ENCODE measurements around the gene DNER.
A peak's percentile ranks its signal among the peaks of the same experiment; 100 is the strongest.
"Not testable (repeated sequence)": the region's sequence is repeated elsewhere in the genome, so short reads cannot be mapped to it uniquely, and the experiment has no call there.

The DNER gene

GRCh38 chr2:229728370-229728769, 14.0 kb upstream of the DNER start:
- H3K27ac ChIP-seq (ENCODE audit: insufficient read depth in 1 of 2, low read depth in 1 of 2, low read length in 2 of 2, poor library complexity in 1 of 2, severe bottlenecking in 2 of 2) = no peak overlapping the region
- ChIA-PET POLR2A (no interaction called here), CTCF (no interaction called here)
- no peak overlapping the region for H3K4me3 ChIP-seq (ENCODE audit: control insufficient read depth in 1 of 7, extremely low read depth in 1 of 7, insufficient read depth in 4 of 7, low read depth in 2 of 7, low read length in 6 of 7)
- DNase-seq = no peak
- H3K27me3 ChIP-seq (replicated peaks in 2 of 5; ENCODE audit: control insufficient read depth in 4 of 5, insufficient read depth in 5 of 5, low read length in 4 of 5) = peaks cover 0 to 5% (median 2%) of the 10 kb centered on the region in 5 experiments
- no peaks in the 10 kb centered on the region for H3K9me3 ChIP-seq (ENCODE audit: control extremely low read depth in 1 of 5, control insufficient read depth in 4 of 5, insufficient read depth in 2 of 5, low read depth in 1 of 5, low read length in 4 of 5)
- peaks cover 0 to 2% (median 0%) of the 10 kb centered on the region in 4 experiments for H3K4me1 ChIP-seq (ENCODE audit: control extremely low read depth in 1 of 4, control insufficient read depth in 4 of 4, insufficient read depth in 4 of 4, low read length in 3 of 4)
- H3K36me3 ChIP-seq (ENCODE audit: control insufficient read depth in 4 of 4, insufficient read depth in 4 of 4, low read length in 3 of 4) = no peaks in the 10 kb centered on the region

GRCh38 chr2:229726643-229727042, 12.3 kb upstream of the DNER start:
- Histone ChIP-seq H3K27ac (ENCODE audit: insufficient read depth in 1 of 2, low read depth in 1 of 2, low read length in 2 of 2, poor library complexity in 1 of 2, severe bottlenecking in 2 of 2) (no peak overlapping the region), H3K36me3 (ENCODE audit: control insufficient read depth in 4 of 4, insufficient read depth in 4 of 4, low read length in 3 of 4) (no peaks in the 10 kb centered on the region), H3K4me1 (ENCODE audit: control extremely low read depth in 1 of 4, control insufficient read depth in 4 of 4, insufficient read depth in 4 of 4, low read length in 3 of 4) (no peaks in the 10 kb centered on the region), H3K27me3 (replicated peaks in 2 of 5; ENCODE audit: control insufficient read depth in 4 of 5, insufficient read depth in 5 of 5, low read length in 4 of 5) (peaks cover 0 to 5% (median 2%) of the 10 kb centered on the region in 5 experiments), H3K9me3 (ENCODE audit: control extremely low read depth in 1 of 5, control insufficient read depth in 4 of 5, insufficient read depth in 2 of 5, low read depth in 1 of 5, low read length in 4 of 5) (no peaks in the 10 kb centered on the region), H3K4me3 (ENCODE audit: control insufficient read depth in 1 of 7, extremely low read depth in 1 of 7, insufficient read depth in 4 of 7, low read depth in 2 of 7, low read length in 6 of 7) (no peak overlapping the region)
- ChIA-PET CTCF (no interaction called here), POLR2A (no interaction called here)
- 83% methylated on average over 1 of the region's 2 CpGs for WGBS (ENCODE audit: insufficient coverage)
- no peak for DNase-seq

DNA sequence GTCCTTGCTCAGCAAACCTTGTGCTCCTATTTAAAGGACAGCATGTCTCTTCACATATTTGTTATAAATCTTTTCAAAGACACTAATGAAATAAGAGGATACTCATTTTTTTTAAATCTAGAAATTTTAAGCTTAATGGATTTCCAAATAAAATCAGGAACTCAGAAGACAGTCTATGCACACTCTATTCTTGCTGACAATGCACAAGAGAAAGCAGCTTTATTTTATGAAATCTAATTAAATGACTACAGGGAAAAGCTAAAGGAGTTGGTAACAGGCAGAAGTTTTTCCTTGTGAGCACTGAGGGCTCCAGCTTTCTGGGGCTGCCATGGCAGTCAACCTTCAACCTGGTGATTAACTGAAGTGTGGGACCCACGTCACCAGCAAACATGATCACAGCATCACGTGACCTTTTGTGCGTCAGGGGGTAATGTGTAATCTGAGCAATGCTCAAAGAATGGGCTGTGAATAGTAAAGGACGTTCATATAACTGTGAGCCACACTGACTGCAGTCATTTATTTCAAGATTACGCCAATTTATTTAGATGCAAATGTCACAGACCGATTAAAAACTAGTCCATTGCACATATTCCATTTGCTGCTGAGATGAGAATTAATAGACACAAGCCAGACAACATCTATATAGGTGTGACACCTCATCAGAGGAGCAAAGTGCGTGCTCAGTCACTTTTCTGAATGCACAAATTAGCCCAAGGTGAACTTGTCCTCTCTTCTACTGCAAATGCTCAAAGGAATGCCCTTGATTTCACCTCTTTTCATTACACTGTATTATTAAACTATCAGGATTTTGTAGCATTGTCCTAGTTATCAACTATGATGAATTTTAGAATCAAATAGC, 11.6 kb upstream of the DNER start:
- WGBS (ENCODE audit: insufficient coverage) = 98% methylated on average over 5 of the region's 7 CpGs
- no peaks in the 10 kb centered on the region for H3K9me3 ChIP-seq (ENCODE audit: control extremely low read depth in 1 of 5, control insufficient read depth in 4 of 5, insufficient read depth in 2 of 5, low read depth in 1 of 5, low read length in 4 of 5)
- H3K27me3 ChIP-seq (replicated peaks in 2 of 5; ENCODE audit: control insufficient read depth in 4 of 5, insufficient read depth in 5 of 5, low read length in 4 of 5) = peaks cover 0 to 5% (median 2%) of the 10 kb centered on the region in 5 experiments
- H3K27ac ChIP-seq (ENCODE audit: insufficient read depth in 1 of 2, low read depth in 1 of 2, low read length in 2 of 2, poor library complexity in 1 of 2, severe bottlenecking in 2 of 2) = no peak overlapping the region
- H3K4me3 ChIP-seq (ENCODE audit: control insufficient read depth in 1 of 7, extremely low read depth in 1 of 7, insufficient read depth in 4 of 7, low read depth in 2 of 7, low read length in 6 of 7) = no peak overlapping the region
- H3K36me3 ChIP-seq (ENCODE audit: control insufficient read depth in 4 of 4, insufficient read depth in 4 of 4, low read length in 3 of 4) = no peaks in the 10 kb centered on the region
- CTCF ChIA-PET = interaction anchor here (1.2 kb wide), 1 partner anchor 10 kb away, joined by 3 read pairs; no protein-coding TSS in a partner anchor
- no peaks in the 10 kb centered on the region for H3K4me1 ChIP-seq (ENCODE audit: control extremely low read depth in 1 of 4, control insufficient read depth in 4 of 4, insufficient read depth in 4 of 4, low read length in 3 of 4)
- POLR2A ChIA-PET = interaction anchor here (0.6 kb wide), 1 partner anchor 1004 kb away, joined by 3 read pairs; no protein-coding TSS in a partner anchor
- no peak for DNase-seq

DNA sequence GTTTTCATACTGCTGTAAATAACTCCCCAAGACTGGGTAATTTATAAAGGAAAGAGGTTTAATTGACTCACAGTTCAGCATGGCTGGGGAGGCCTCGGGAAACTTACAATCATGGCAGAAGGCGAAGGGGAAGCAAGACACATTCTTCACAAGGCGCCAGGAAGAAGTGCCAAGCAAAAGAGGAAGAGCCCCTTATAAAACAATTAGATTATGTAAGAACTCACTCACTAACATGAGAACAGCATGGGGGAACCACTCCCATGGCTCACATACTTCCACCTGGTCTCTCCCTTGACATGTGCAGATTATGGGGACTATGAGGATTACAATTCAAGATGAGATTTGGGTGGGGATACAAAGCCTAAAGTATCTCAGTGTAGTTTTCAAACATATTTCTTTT, 8.8 kb upstream of the DNER start:
- peaks cover 2 to 22% (median 9%) of the 10 kb centered on the region in 5 experiments for H3K27me3 ChIP-seq (replicated peaks in 2 of 5; ENCODE audit: control insufficient read depth in 4 of 5, insufficient read depth in 5 of 5, low read length in 4 of 5)
- WGBS (ENCODE audit: insufficient coverage) = 73% methylated on average over 3 of the region's 3 CpGs
- H3K4me3 ChIP-seq (ENCODE audit: control insufficient read depth in 1 of 7, extremely low read depth in 1 of 7, insufficient read depth in 4 of 7, low read depth in 2 of 7, low read length in 6 of 7); H3K4me1 ChIP-seq (ENCODE audit: control extremely low read depth in 1 of 4, control insufficient read depth in 4 of 4, insufficient read depth in 4 of 4, low read length in 3 of 4); H3K27ac ChIP-seq (ENCODE audit: insufficient read depth in 1 of 2, low read depth in 1 of 2, low read length in 2 of 2, poor library complexity in 1 of 2, severe bottlenecking in 2 of 2); H3K36me3 ChIP-seq (ENCODE audit: control insufficient read depth in 4 of 4, insufficient read depth in 4 of 4, low read length in 3 of 4); CTCF ChIA-PET; H3K9me3 ChIP-seq (ENCODE audit: control extremely low read depth in 1 of 5, control insufficient read depth in 4 of 5, insufficient read depth in 2 of 5, low read depth in 1 of 5, low read length in 4 of 5); POLR2A ChIA-PET: not testable (repeated sequence)
- peak in 1 of 3 donors; percentile 15 for DNase-seq

DNA sequence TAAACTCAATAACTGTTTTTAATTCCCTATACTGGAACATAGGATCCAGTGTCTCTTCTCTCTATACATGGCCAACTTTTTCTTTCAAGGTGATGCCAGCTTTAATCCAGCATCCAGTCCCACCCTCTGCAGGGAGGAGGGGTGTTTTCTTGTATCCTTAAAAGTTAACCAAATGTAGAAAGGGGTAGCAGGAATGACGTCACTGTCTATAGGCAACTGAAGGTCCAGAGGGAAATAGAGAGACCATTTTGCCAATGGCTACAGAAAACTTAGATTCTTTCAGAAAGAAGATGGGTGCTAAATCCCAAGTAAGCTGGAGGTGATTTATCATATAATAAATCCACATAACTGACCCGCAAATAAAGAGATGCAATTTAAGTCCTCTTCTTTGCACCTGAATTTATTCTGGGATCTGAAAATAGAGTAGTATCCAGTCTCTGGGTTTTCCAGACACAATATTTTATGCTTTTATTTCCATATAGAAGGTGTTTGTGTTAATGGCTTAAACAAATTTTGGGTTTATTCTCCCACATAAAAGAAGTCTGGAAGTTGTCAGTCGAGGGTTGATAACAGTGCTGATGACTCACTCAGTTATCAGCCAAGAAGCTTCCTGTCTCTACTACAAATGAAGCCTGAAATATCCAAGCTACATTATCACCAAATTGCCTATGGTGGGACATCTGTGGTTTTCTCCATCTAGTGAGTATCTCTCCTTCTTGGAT, 5.7 kb upstream of the DNER start:
- no peak overlapping the region for H3K27ac ChIP-seq (ENCODE audit: insufficient read depth in 1 of 2, low read depth in 1 of 2, low read length in 2 of 2, poor library complexity in 1 of 2, severe bottlenecking in 2 of 2)
- no CpG with 5 or more reads among the region's 3 CpGs for WGBS (ENCODE audit: insufficient coverage)
- H3K4me3 ChIP-seq (ENCODE audit: control insufficient read depth in 1 of 7, extremely low read depth in 1 of 7, insufficient read depth in 4 of 7, low read depth in 2 of 7, low read length in 6 of 7) = no peak overlapping the region
- peaks cover 13 to 53% (median 25%) of the 10 kb centered on the region in 5 experiments for H3K27me3 ChIP-seq (replicated peaks in 2 of 5; ENCODE audit: control insufficient read depth in 4 of 5, insufficient read depth in 5 of 5, low read length in 4 of 5)
- ChIA-PET CTCF (interaction anchor here (1.4 kb wide), 1 partner anchor 10 kb away, joined by 4 read pairs; no protein-coding TSS in a partner anchor), POLR2A (no interaction called here)
- H3K9me3 ChIP-seq (ENCODE audit: control extremely low read depth in 1 of 5, control insufficient read depth in 4 of 5, insufficient read depth in 2 of 5, low read depth in 1 of 5, low read length in 4 of 5) = no peaks in the 10 kb centered on the region
- peaks cover 0 to 6% (median 3%) of the 10 kb centered on the region in 4 experiments for H3K4me1 ChIP-seq (ENCODE audit: control extremely low read depth in 1 of 4, control insufficient read depth in 4 of 4, insufficient read depth in 4 of 4, low read length in 3 of 4)
- H3K36me3 ChIP-seq (ENCODE audit: control insufficient read depth in 4 of 4, insufficient read depth in 4 of 4, low read length in 3 of 4) = no peaks in the 10 kb centered on the region
- no peak for DNase-seq

- no CpG with 5 or more reads among the region's 2 CpGs for WGBS (ENCODE audit: insufficient coverage)
- H3K36me3 ChIP-seq (ENCODE audit: control insufficient read depth in 4 of 4, insufficient read depth in 4 of 4, low read length in 3 of 4) = no peaks in the 10 kb centered on the region
- H3K27me3 ChIP-seq (replicated peaks in 2 of 5; ENCODE audit: control insufficient read depth in 4 of 5, insufficient read depth in 5 of 5, low read length in 4 of 5) = peaks cover 16 to 69% (median 34%) of the 10 kb centered on the region in 5 experiments
- H3K9me3 ChIP-seq (ENCODE audit: control extremely low read depth in 1 of 5, control insufficient read depth in 4 of 5, insufficient read depth in 2 of 5, low read depth in 1 of 5, low read length in 4 of 5) = no peaks in the 10 kb centered on the region
- no peak for DNase-seq
- H3K4me3 ChIP-seq (ENCODE audit: control insufficient read depth in 1 of 7, extremely low read depth in 1 of 7, insufficient read depth in 4 of 7, low read depth in 2 of 7, low read length in 6 of 7) = no peak overlapping the region
- POLR2A ChIA-PET = no interaction called here
- H3K27ac ChIP-seq (ENCODE audit: insufficient read depth in 1 of 2, low read depth in 1 of 2, low read length in 2 of 2, poor library complexity in 1 of 2, severe bottlenecking in 2 of 2) = no peak overlapping the region
- H3K4me1 ChIP-seq (ENCODE audit: control extremely low read depth in 1 of 4, control insufficient read depth in 4 of 4, insufficient read depth in 4 of 4, low read length in 3 of 4) = peaks cover 0 to 23% (median 21%) of the 10 kb centered on the region in 4 experiments
- CTCF ChIA-PET = no interaction called here
These were observed 3.7 kb upstream of the DNER start for GRCh38 chr2:229718057-229718456.

Measured in common myeloid progenitor, CD34-positive (primary cell).